Right cardiac atrium (tissue), 5 donors: ENCODE results near the gene CDC14B. TPM values are rescaled to one million over a fixed set of nuclear protein-coding genes. Genes with fewer than 3 reads are reported as not detected.
A peak's percentile ranks its signal among the peaks of the same experiment; 100 is the strongest.
"Not testable (repeated sequence)": the region's sequence is repeated elsewhere in the genome, so short reads cannot be mapped to it uniquely, and the experiment has no call there.

Experiments
- ATAC-seq, 2 donors: fragments of 200-7000 bp; cut with Tn5 transposase; one replicate each; pipeline versions ENCODE4 v1.8.0 to v1.9.1; 2020; ENCODE audit warnings: moderate library complexity in 2 of 2, mild to moderate bottlenecking in 1 of 2
- DNase-seq, 3 donors: peaks; one replicate each; pipeline ENCODE4 v3.0.0-alpha.2; 2020
- H3K27ac ChIP-seq: one replicate; pipeline ENCODE4 v1.5.1; 2013; ENCODE audit warnings: mild to moderate bottlenecking, low read length, control low read depth, moderate library complexity
- H3K27me3 ChIP-seq: one replicate; pipeline ENCODE4 v1.6.1; 2013; ENCODE audit not compliant: control insufficient read depth, insufficient read depth
- H3K4me1 ChIP-seq: one replicate; pipeline ENCODE4 v1.6.1; 2013; ENCODE audit warnings: low read length; ENCODE audit not compliant: control insufficient read depth, insufficient read depth
- H3K4me3 ChIP-seq: one replicate; pipeline ENCODE4 v1.5.1; 2013; ENCODE audit warnings: low read length, control low read depth
- H3K9me3 ChIP-seq: one replicate; pipeline ENCODE4 v1.6.1; 2013; ENCODE audit warnings: low read length; ENCODE audit not compliant: control insufficient read depth
- WGBS: extraction: QIAGEN DNeasy Blood & Tissue Kit; methylation state at CpG from one replicate; pipeline ENCODE4 v1.1.7; 2013; 5-methylcytosine and 5-hydroxymethylcytosine counted together
- intact Hi-C, 4 donors: fragments of 100-400 bp; cut with DNase I; formaldehyde crosslinking; loops; one replicate each; pipeline versions ENCODE4 v1.11.0 to v1.14.0; 2022 to 2023
- polyA plus RNA-seq: library from polyadenylated mRNA; stranded (reverse); fragments of 200-250 nt; gene quantifications from one replicate; pipeline ENCODE4 v1.2.3, GENCODE V29; 2013
- total RNA-seq, 4 donors: library from RNA; stranded (reverse); fragmentation: NEBNext Ultra II Directional; extraction: Animal tissue kit (Norgen Biotek cat#: 25700); gene quantifications; one replicate each; pipeline ENCODE4 v1.2.1, GENCODE V29; 2021
- donor health status: healthy with polysubstance abuse.
- donor health status: DM: no; HTN: yes; CAD: no.
- donor health status: DM: no; HTN: no; CAD: no.
- donor health status: DM: no; HTN: yes; CAD: no; lungs with severe emphysema.
- donor health status: DM: yes; HTN: yes; CAD: no.

The CDC14B gene
- total and polyA plus RNA-seq, 5 donors: 5.9 to 15.7 (median 15.3) TPM

- intact Hi-C loops: no loop called here
- no peaks in the 10 kb centered on the region for H3K9me3 ChIP-seq
- H3K27me3 ChIP-seq: no peaks in the 10 kb centered on the region
- H3K4me1 ChIP-seq: no peaks in the 10 kb centered on the region
- no peak overlapping the region for H3K4me3 ChIP-seq
- no peak overlapping the region for H3K27ac ChIP-seq
- DNase-seq (no peak), ATAC-seq (no peak)
Measured at GRCh38 chr9:96585426-96585825, 34.2 kb downstream of the CDC14B start.

DNA sequence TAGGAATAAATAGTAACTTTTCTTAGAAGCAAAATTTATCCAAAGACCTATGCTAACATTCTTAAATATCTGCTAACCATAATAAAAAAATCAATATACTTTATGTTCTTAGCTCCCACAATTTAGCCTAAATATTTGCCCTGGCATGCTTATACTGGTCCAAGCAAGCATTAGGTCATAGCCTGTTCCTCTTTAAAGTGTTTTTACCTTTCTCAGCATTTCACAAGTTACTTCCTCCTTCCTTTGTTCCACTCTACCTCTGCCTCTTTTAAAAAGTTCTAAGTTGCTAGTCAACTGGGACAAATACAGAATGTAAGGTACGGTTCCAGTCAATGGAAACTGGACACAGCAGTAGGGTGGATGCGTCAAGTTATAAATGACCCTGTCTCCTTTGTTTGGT lies 37.4 kb downstream of the CDC14B start:
- intact Hi-C loops, H3K9me3 ChIP-seq, H3K4me1 ChIP-seq, H3K4me3 ChIP-seq, DNase-seq, H3K27ac ChIP-seq, ATAC-seq, H3K27me3 ChIP-seq: not testable (repeated sequence)
- WGBS: 85% methylated on average over 2 of the region's 2 CpGs

DNA sequence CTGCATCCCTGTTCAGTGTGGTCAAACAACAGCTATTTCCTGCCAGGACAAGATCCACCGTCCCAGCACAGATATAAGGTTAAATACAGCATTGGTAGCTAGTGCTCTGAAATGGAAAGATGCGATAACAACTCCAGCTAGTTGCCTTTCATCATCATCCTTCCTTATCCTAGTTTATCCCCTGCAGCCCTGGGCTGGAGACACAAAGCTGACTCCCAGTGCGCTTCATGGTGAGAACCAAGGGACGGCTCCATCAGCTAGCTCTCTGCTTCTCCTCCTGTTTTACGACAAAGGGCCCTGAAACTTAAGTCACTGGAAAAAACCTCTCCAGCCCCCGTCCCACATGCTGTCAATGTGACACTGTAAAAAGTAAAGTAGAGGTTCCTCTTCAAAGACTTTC lies 37.9 kb downstream of the CDC14B start:
- 62% methylated on average over 6 of the region's 6 CpGs for WGBS
- DNase-seq (no peak), ATAC-seq (no peak)
- no peaks in the 10 kb centered on the region for H3K4me1 ChIP-seq
- intact Hi-C loops: no loop called here
- H3K9me3 ChIP-seq: no peaks in the 10 kb centered on the region
- no peak overlapping the region for H3K27ac ChIP-seq
- H3K27me3 ChIP-seq: no peaks in the 10 kb centered on the region
- no peak overlapping the region for H3K4me3 ChIP-seq

DNA sequence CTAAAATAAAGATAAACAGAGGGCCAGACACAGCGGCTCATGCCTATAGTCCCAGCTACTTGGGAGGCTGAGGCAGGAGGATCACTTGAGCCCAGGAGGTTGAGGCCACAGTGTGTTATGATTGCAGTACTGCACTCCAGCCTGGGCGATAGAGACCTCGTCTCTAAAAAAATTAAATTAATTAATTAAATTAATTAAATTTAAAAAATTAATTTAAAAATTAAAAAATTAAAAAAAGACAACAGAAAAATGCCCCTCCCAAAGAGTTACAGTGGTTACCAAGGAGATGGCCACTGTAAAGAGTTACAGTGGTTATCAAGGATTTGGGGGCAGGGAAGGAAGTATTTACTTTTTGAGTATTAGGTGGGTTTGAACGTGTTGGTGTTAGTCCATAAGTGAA lies 38.3 kb downstream of the CDC14B start:
- H3K27ac ChIP-seq: no peak overlapping the region
- no peak for DNase-seq
- H3K4me3 ChIP-seq: no peak overlapping the region
- intact Hi-C loops: no loop called here
- no peaks in the 10 kb centered on the region for H3K9me3 ChIP-seq
- no peak for ATAC-seq
- H3K4me1 ChIP-seq: no peaks in the 10 kb centered on the region
- H3K27me3 ChIP-seq: no peaks in the 10 kb centered on the region
- 85% methylated on average over 4 of the region's 4 CpGs for WGBS

GRCh38 chr9:96574931-96575351 lies 44.7 kb downstream of the CDC14B start:
- peak in 1 of 2 donors; percentile 41 for ATAC-seq
- intact Hi-C loops: no loop called here
- WGBS: 50% methylated on average over 8 of the region's 8 CpGs

GRCh38 chr9:96574455-96574854 lies 45.2 kb downstream of the CDC14B start:
- Histone ChIP-seq H3K4me1 (no peaks in the 10 kb centered on the region), H3K9me3 (no peaks in the 10 kb centered on the region), H3K27me3 (no peaks in the 10 kb centered on the region), H3K4me3 (no peak overlapping the region), H3K27ac (no peak overlapping the region)
- ATAC-seq: no peak
- WGBS: 95% methylated on average over 4 of the region's 4 CpGs
- DNase-seq: no peak
- intact Hi-C loops: no loop called here

More at GRCh38 chr9:96574931-96575351, 44.7 kb downstream of the CDC14B start:
- no peaks in the 10 kb centered on the region for H3K27me3 ChIP-seq
- H3K9me3 ChIP-seq: no peaks in the 10 kb centered on the region
- no peaks in the 10 kb centered on the region for H3K4me1 ChIP-seq
- H3K27ac ChIP-seq: no peak overlapping the region
- no peak for DNase-seq
- H3K4me3 ChIP-seq: no peak overlapping the region

DNA sequence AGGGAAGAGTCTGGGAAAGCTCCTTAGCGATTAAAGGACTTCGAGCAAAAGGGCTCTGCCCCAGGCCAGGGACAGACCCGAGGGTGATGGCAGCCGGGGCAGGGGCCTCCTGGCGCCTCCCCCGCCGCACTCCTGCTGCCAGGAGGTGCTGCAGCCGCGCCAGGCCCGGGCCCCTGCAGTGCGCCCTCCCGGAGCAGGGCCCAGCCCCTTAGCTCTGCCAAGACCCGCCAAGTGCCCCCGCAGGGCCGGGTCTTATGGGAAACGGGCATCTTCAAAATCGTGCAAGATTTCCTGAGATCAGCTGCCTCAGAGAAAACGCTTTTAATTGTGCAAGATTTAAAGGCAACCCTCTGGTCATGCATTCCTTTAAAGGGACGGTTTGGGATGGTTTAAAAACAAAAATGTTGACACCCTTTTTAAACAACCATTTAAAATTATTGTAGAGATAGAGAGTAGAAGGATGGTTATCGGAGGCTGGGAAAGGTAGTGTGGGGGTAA lies 52.4 kb downstream of the CDC14B start:
- 5% methylated on average over 20 of the region's 20 CpGs for WGBS

DNA sequence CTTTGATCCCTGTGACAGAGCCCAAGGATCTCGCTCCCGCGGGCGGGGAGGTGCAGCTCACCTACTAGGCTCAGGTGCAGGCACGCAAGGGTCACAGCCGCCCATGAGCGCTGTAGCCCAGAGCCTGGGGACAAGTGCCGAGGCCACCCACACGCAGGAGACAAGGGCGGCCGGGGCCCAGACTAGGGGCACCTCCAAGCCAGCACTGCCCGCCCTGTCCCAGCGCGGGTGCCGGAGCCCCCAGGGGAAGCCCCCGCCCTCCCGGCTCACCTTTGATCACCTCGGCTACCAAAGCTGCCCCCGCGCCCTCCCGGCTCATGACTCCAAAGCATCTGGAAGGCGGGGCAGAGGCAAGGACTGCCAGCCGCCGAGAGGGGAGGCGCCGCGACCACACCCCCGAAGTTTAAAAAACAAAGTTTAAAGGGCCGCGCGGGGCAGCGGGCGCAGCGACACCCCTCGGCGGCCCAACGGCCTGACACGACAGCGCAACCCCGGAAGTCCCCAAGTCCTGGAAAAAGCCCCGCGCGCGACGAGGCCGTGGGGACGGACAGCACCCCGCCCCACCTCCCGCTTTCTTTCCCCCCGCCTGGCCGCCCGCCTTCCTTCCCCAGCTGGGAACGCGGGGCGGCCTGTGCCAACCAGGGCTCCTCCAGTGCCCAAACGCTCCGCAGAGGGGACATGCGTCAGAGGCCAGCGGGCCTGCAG lies 53.0 kb downstream of the CDC14B start:
- peak; percentile 94 to 95 for ATAC-seq
- Histone ChIP-seq H3K27ac (peak overlapping the region; percentile 66), H3K4me3 (peak overlapping the region; percentile 75), H3K4me1 (no peaks in the 10 kb centered on the region), H3K9me3 (no peaks in the 10 kb centered on the region), H3K27me3 (no peaks in the 10 kb centered on the region)
- intact Hi-C loops: loop anchor here in 1 of 4 donors (10.0 kb wide), 1 partner anchor 112 kb away; the partner anchor contains the start of gene HABP4
- DNase-seq: peak; percentile 78 to 93 (median 93)
- under 1% methylated on average over 59 of the region's 59 CpGs for WGBS

More for the DNA sequence above, 52.4 kb downstream of the CDC14B start:
- no peaks in the 10 kb centered on the region for H3K9me3 ChIP-seq
- no peaks in the 10 kb centered on the region for H3K4me1 ChIP-seq
- intact Hi-C loops: loop anchor here in 1 of 4 donors (10.0 kb wide), 1 partner anchor 112 kb away; the partner anchor contains the start of gene HABP4
- ATAC-seq (no peak), DNase-seq (no peak)
- H3K27me3 ChIP-seq: no peaks in the 10 kb centered on the region
- peak overlapping the region; percentile 75 for H3K4me3 ChIP-seq
- H3K27ac ChIP-seq: peak overlapping the region; percentile 66

GRCh38 chr9:96565671-96566497 lies 53.8 kb downstream of the CDC14B start:
- DNase-seq: no peak

GRCh38 chr9:96564217-96564616 lies 55.4 kb downstream of the CDC14B start:
- intact Hi-C loops: loop anchor here in 1 of 4 donors (10.0 kb wide), 1 partner anchor 109 kb away; the partner anchor contains the start of gene HABP4
- no peak overlapping the region for H3K27ac ChIP-seq
- WGBS: 75% methylated on average over 4 of the region's 4 CpGs
- no peak overlapping the region for H3K4me3 ChIP-seq
- no peak for ATAC-seq
- no peak for DNase-seq
- H3K27me3 ChIP-seq: no peaks in the 10 kb centered on the region
- no peaks in the 10 kb centered on the region for H3K9me3 ChIP-seq
- no peaks in the 10 kb centered on the region for H3K4me1 ChIP-seq

More at GRCh38 chr9:96565671-96566497, 53.8 kb downstream of the CDC14B start:
- WGBS: 23% methylated on average over 8 of the region's 8 CpGs
- H3K27me3 ChIP-seq: no peaks in the 10 kb centered on the region
- H3K27ac ChIP-seq: peak overlapping the region; percentile 66
- intact Hi-C loops: loop anchor here in 1 of 4 donors (10.0 kb wide), 1 partner anchor 111 kb away; the partner anchor contains the start of gene HABP4
- no peaks in the 10 kb centered on the region for H3K9me3 ChIP-seq
- ATAC-seq: peak in 1 of 2 donors; percentile 46
- no peaks in the 10 kb centered on the region for H3K4me1 ChIP-seq
- H3K4me3 ChIP-seq: peak overlapping the region; percentile 75
